Naive thymus-derived CD8-positive, alpha-beta T cell (primary cell): ENCODE measurements around the gene HHIPL1. TPM values are rescaled to one million over a fixed set of nuclear protein-coding genes. Genes with fewer than 3 reads are reported as not detected.

ENCODE experiments used
- ATAC-seq, 2 donors: fragments of 150-1000 bp; cut with Tn5 transposase in 1 of 2; sonication (Bioruptor Pico), chemical (Tn5 transposase) in 1 of 2; 1 replicate in 1 of 2; 2 replicates in 1 of 2; pipeline ENCODE4 v1.10.0; 2021; ENCODE audit warnings: mild to moderate bottlenecking in 2 of 2, moderate library complexity in 2 of 2
- POLR2A ChIA-PET: fragments of 350-600 bp; sonication (Branson Sonifier 250); formaldehyde crosslinking; loops from one replicate; lab custom pipeline; 2021; ENCODE audit warnings: antibody characterized with exemption; lab: Charles Lee
- DNase-seq, 10 donors: peaks; one replicate each; pipeline versions ENCODE4 v3.0.0 to v3.0.0-alpha.2; 2020 to 2022
- H3K27ac Mint-ChIP-seq, 10 donors: one replicate each; pipeline ENCODE4 v1.8.0; 2020 to 2022; ENCODE audit warnings: mild to moderate bottlenecking in 10 of 10, mixed read lengths in 10 of 10, moderate library complexity in 4 of 10, inconsistent platforms in 1 of 10
- H3K27me3 Mint-ChIP-seq, 5 donors: one replicate each; pipeline ENCODE4 v1.8.0; 2021 to 2022; ENCODE audit warnings: mixed read lengths in 5 of 5
- H3K36me3 Mint-ChIP-seq, 3 donors: one replicate each; pipeline ENCODE4 v1.8.0; 2020 to 2022; ENCODE audit warnings: mixed read lengths in 3 of 3, mild to moderate bottlenecking in 2 of 3, inconsistent platforms in 1 of 3
- H3K4me1 Mint-ChIP-seq, 4 donors: one replicate each; pipeline ENCODE4 v1.8.0; 2021 to 2022; ENCODE audit warnings: mixed read lengths in 4 of 4
- H3K4me3 Mint-ChIP-seq, 10 donors: one replicate each; pipeline ENCODE4 v1.8.0; 2020 to 2022; ENCODE audit warnings: mild to moderate bottlenecking in 10 of 10, mixed read lengths in 10 of 10, moderate library complexity in 6 of 10, inconsistent platforms in 1 of 10
- H3K9me3 Mint-ChIP-seq, 9 donors: one replicate each; pipeline ENCODE4 v1.8.0; 2020 to 2022; ENCODE audit warnings: mixed read lengths in 9 of 9, mild to moderate bottlenecking in 3 of 9, inconsistent platforms in 1 of 9, moderate library complexity in 1 of 9
- polyA plus RNA-seq, 3 donors: library from polyadenylated mRNA; unstranded; fragments of 300-500 nt; fragmentation: Illumina TruSeq; gene quantifications; one replicate each; pipeline ENCODE4 v1.2.3, GENCODE V29; 2021
- total RNA-seq, 8 experiments: library from RNA in 2 of 8; stranded (reverse) in 2 of 8; gene quantifications; one replicate each; pipeline ENCODE4 v1.2.3 and lab custom pipeline; 2021 to 2026

The HHIPL1 gene
- under 1 TPM; 0.34 to 0.36 TPM for total RNA-seq
- not detected for polyA plus RNA-seq
- 0 to 1.5 (median 0.23) reads per million in 6 experiments for total RNA-seq (lab: John Stamatoyannopoulos, UW)

DNA sequence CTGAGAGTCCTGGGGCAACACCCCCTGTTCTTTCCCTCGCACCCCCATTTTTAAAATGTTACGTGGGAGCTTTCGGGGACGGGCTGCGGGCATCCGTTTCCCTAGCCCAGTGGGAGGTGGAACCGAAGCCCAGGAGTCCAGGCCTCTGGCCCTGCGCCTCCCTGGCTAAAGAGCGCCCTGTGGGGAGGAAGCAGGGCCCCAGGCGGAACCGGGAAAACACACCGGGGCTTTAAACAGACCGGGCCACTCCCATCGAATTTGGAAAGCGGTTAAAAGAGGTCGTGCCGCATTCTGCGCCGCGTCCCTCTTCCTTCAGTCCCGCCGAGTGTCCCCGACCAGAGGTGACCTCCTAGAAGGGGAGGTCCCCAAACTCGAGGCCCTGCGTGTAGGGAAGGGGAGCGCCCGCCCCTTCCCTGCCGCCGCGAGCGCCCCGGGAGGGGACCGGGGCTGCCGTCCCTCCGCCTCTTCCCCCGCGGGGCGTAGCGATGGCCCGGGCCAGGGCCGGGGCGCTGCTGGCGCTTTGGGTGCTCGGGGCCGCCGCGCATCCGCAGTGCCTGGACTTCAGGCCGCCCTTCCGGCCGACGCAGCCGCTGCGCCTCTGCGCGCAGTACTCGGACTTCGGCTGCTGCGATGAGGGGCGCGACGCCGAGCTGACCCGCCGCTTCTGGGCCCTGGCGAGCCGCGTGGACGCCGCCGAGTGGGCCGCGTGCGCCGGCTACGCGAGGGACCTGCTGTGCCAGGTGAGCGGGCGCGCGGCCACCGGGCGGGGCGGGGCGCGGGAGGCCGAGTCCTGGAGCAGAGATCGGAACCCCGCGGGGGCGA, at the start of gene HHIPL1:
Gene HHIPL1 (plus strand): TSS at position 407 of the 822 bp plus-strand sequence. CDS start 79 bp downstream, at position 486.
- no peaks in the 10 kb centered on the region for H3K36me3 Mint-ChIP-seq
- POLR2A ChIA-PET, result no interaction called here
- DNase-seq (no peak), ATAC-seq (no peak)
- peak within 1 kb of the TSS in 2 of 10 donors; percentile 9 to 54 for H3K27ac Mint-ChIP-seq
- peak within 1 kb of the TSS in 6 of 10 donors; percentile 26 to 69 (median 54) for H3K4me3 Mint-ChIP-seq
- no peaks in the 10 kb centered on the region for H3K9me3 Mint-ChIP-seq
- peaks cover 0 to 5% (median 2%) of the 10 kb centered on the region in 4 donors for H3K4me1 Mint-ChIP-seq
- H3K27me3 Mint-ChIP-seq, result peaks cover 16 to 51% (median 28%) of the 10 kb centered on the region in 5 donors

- H3K4me3 Mint-ChIP-seq, result peak overlapping the region in 6 of 10 donors; percentile 36 to 57 (median 52)
- no peaks in the 10 kb centered on the region for H3K27me3 Mint-ChIP-seq
- DNase-seq (no peak), ATAC-seq (no peak)
- no peaks in the 10 kb centered on the region for H3K9me3 Mint-ChIP-seq
- peaks cover 5 to 40% (median 15%) of the 10 kb centered on the region in 4 donors for H3K4me1 Mint-ChIP-seq
- no peaks in the 10 kb centered on the region for H3K36me3 Mint-ChIP-seq
- H3K27ac Mint-ChIP-seq, result peak overlapping the region in 9 of 10 donors; percentile 44 to 89 (median 78)
- POLR2A ChIA-PET, result interaction anchor here (1.9 kb wide), 1 partner anchor 8 kb away, joined by 7 read pairs; the partner anchor contains the start of gene CCDC85C
These were observed 49.4 kb upstream of the HHIPL1 start for GRCh38 chr14:99595524-99595923.

DNA sequence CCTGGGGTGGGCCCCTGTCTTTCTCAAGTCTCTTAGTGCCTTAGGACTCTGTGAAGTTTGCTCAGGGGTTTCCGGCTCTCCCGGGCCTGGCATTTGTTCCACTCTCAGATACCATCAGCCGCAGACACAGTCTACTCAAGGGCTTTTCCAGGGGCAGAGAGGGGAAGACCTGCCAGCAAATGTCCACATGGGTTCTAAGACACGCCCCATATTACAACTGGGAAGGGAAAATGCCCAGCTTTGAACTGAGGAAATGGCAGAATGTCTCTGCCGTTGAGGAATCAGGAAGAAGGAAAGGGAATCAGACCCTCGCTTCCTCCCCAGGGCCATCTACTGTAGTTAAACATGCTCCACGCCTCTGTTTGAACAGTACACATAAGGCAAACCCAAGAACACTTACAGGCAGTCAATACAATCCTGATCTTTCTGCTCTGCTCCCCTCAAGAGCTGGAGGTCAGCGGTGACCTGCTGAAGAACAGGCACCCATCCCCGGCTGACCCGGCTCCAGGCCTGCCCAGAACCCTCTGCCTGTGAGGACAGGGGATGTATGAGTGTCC, 48.8 kb upstream of the HHIPL1 start:
- Mint-ChIP-seq H3K9me3 (no peaks in the 10 kb centered on the region), H3K4me3 (peak overlapping the region in 1 of 10 donors; percentile 8), H3K27ac (peak overlapping the region in 1 of 10 donors; percentile 43), H3K4me1 (peaks cover 8 to 46% (median 18%) of the 10 kb centered on the region in 4 donors), H3K27me3 (no peaks in the 10 kb centered on the region), H3K36me3 (no peaks in the 10 kb centered on the region)
- ATAC-seq (no peak), DNase-seq (no peak)
- POLR2A ChIA-PET, result interaction anchor here (1.9 kb wide), 1 partner anchor 7 kb away, joined by 7 read pairs; the partner anchor contains the start of gene CCDC85C

- H3K36me3 Mint-ChIP-seq, result no peaks in the 10 kb centered on the region
- POLR2A ChIA-PET, result no interaction called here
- ATAC-seq (no peak), DNase-seq (no peak)
- H3K4me3 Mint-ChIP-seq, result no peak overlapping the region
- no peaks in the 10 kb centered on the region for H3K9me3 Mint-ChIP-seq
- peak overlapping the region in 2 of 10 donors; percentile 27 to 54 for H3K27ac Mint-ChIP-seq
- peaks cover 14 to 52% (median 22%) of the 10 kb centered on the region in 4 donors for H3K4me1 Mint-ChIP-seq
- peaks cover 0 to under 1% (median 0%) of the 10 kb centered on the region in 5 donors for H3K27me3 Mint-ChIP-seq
These were observed 48.2 kb upstream of the HHIPL1 start for GRCh38 chr14:99596772-99597171.

DNA sequence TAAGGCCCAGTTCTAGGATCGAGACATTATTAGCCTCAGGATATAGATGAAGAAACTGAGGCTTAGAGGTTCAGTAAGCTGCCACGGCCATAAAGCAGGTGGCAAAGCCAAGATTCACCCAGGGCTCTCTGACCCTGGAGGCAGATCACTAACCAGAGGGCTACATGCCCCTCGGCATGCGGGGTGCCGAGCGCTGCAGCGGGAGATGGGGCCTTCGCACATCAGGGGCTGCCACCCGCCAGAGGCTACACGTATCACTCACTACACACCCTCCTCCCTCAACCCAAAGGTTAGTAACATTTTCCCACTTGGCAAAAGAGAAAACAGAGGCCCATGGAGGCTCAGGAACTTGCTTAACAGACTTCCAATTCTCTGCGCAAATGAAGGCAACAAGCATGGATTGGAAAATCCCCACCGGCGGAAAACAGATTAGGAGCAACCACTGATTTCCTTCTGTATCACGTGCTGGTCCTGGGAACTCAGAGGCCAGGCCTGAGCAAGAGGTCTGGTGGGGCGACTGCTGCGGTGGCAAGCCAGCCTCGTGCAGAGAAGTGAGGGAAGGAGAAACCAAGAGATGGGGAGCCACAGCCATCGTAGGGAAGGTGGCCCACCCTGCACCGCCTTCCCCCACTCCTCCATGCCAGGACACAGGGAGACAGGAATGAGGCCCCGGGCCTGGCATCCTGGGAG, 46.9 kb upstream of the HHIPL1 start:
- no peak for ATAC-seq
- Mint-ChIP-seq H3K36me3 (no peaks in the 10 kb centered on the region), H3K4me3 (no peak overlapping the region), H3K4me1 (peaks cover 22 to 52% (median 28%) of the 10 kb centered on the region in 4 donors), H3K27me3 (peaks cover 0 to 5% (median 0%) of the 10 kb centered on the region in 5 donors), H3K27ac (peak overlapping the region in 2 of 10 donors; percentile 35 to 54), H3K9me3 (no peaks in the 10 kb centered on the region)
- POLR2A ChIA-PET, result no interaction called here
- no peak for DNase-seq

GRCh38 chr14:99598774-99599173, 46.2 kb upstream of the HHIPL1 start:
- no peak for DNase-seq
- Mint-ChIP-seq H3K27ac (no peak overlapping the region), H3K4me1 (peaks cover 22 to 52% (median 28%) of the 10 kb centered on the region in 4 donors), H3K9me3 (no peaks in the 10 kb centered on the region), H3K4me3 (no peak overlapping the region), H3K36me3 (no peaks in the 10 kb centered on the region), H3K27me3 (peaks cover 0 to 5% (median 0%) of the 10 kb centered on the region in 5 donors)
- POLR2A ChIA-PET, result no interaction called here
- no peak for ATAC-seq

DNA sequence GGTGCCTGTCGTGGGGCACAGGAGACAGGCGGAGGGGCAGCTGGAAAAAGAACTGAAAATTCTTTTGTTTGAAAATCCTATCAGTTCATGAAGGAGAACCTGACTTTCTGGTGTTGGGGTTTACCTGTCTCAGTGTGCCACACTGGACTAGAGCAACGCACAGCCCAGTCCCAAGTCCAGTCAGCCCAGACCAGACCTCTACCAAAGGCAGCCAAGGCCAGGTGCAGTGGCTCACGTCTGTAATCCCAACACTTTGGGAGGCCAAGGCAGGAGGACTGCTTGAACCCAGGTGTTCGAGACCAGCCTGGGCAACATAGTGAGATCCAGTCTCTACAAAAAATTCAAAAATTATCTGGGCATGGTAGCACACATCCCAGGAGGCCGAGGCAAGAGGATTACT, 45.5 kb upstream of the HHIPL1 start:
- Mint-ChIP-seq H3K4me3 (no peak overlapping the region), H3K27ac (no peak overlapping the region), H3K9me3 (no peaks in the 10 kb centered on the region), H3K4me1 (peaks cover 22 to 48% (median 28%) of the 10 kb centered on the region in 4 donors), H3K27me3 (peaks cover 0 to 5% (median 0%) of the 10 kb centered on the region in 5 donors), H3K36me3 (no peaks in the 10 kb centered on the region)
- DNase-seq (no peak), ATAC-seq (no peak)
- POLR2A ChIA-PET, result no interaction called here

DNA sequence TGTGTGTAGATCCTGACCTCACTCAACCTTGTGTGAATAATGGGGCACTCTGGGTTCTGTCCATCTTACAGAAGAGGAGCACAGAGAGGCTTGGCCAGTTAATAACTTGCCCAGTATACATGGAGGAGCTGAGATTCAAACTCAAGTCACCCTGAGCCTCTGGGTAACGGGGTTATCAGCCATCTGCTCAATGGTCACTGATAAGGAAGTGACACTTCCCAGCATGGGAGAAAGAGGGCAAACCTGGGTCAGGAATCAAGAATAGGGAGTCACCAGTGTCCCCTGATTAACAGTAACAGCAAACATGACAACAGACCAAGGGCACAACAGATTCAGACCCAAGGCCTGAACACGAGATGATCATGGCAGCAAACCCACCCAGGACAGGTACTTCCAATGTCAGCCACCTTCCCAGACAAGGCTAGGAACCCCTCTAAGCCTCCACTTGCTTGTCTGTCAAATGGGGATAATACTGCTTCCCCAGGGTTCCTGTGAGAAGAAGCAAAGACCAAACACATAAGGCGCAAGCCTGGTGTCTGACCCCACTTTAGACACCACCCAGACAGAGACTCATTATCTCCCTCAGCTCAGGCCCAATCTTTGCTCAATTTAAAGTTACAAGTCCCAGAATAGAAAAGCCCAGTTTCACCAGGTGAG, 44.6 kb upstream of the HHIPL1 start:
- peaks cover 20 to 41% (median 24%) of the 10 kb centered on the region in 4 donors for H3K4me1 Mint-ChIP-seq
- DNase-seq, result no peak
- POLR2A ChIA-PET, result no interaction called here
- ATAC-seq, result no peak
- peaks cover 0 to 5% (median 0%) of the 10 kb centered on the region in 5 donors for H3K27me3 Mint-ChIP-seq
- no peaks in the 10 kb centered on the region for H3K9me3 Mint-ChIP-seq
- H3K4me3 Mint-ChIP-seq, result peak overlapping the region in 2 of 10 donors; percentile 9 to 18
- no peaks in the 10 kb centered on the region for H3K36me3 Mint-ChIP-seq
- H3K27ac Mint-ChIP-seq, result peak overlapping the region in 2 of 10 donors; percentile 1 to 52

GRCh38 chr14:99601361-99601831, 43.5 kb upstream of the HHIPL1 start:
- ATAC-seq (no peak), DNase-seq (no peak)
- Mint-ChIP-seq H3K4me1 (peaks cover 23 to 45% (median 30%) of the 10 kb centered on the region in 4 donors), H3K27ac (peak overlapping the region in 3 of 10 donors; percentile 43 to 68 (median 56)), H3K9me3 (no peaks in the 10 kb centered on the region), H3K4me3 (peak overlapping the region in 9 of 10 donors; percentile 28 to 79 (median 70)), H3K27me3 (peaks cover 0 to 5% (median 0%) of the 10 kb centered on the region in 5 donors), H3K36me3 (no peaks in the 10 kb centered on the region)
- POLR2A ChIA-PET, result no interaction called here

DNA sequence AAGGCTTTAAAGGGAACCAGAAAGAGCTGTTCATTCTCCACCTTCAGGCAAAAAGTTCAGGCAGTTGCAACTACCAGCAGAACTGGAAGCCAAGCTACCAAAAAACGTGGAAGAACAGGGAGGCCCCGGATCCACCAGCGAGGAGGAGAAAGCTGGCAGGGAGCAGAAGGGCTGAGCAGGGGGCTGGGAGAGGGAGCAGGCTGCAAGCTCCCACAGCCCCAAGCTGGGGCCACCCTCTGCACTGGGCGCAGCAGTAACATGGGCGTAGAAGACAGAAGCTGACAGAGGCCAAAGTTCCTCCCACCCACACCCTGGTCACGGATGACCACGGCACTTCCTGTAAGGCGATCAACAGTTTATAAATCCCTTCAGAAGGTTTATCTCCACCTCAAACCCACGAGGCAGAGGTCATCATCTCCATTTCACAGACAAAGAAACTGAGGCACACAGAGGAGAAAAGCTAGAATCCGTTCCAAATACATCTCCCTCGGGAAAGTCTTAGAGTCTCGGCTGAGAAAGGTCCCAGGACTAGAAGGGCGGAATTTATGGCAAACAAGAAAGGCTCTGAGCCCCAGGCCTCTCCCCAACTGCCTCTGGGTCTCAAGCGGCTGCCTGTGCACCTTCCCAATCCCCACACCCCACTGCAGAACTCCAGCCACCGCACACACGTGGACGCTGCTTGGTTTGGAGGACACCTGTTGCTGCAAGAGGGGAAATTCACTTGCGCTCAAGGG, 42.7 kb upstream of the HHIPL1 start:
- POLR2A ChIA-PET, result interaction anchor here (1.1 to 1.7 kb wide), 2 partner anchors 7 to 121 kb away, joined by 3 to 7 read pairs; partner anchors contain the start of genes CCNK and SETD3
- H3K27me3 Mint-ChIP-seq, result peaks cover 0 to 5% (median 0%) of the 10 kb centered on the region in 5 donors
- H3K36me3 Mint-ChIP-seq, result no peaks in the 10 kb centered on the region
- DNase-seq (peak in 1 of 10 donors; percentile 12), ATAC-seq (no peak)
- peaks cover 23 to 45% (median 31%) of the 10 kb centered on the region in 4 donors for H3K4me1 Mint-ChIP-seq
- H3K27ac Mint-ChIP-seq, result peak overlapping the region in 6 of 10 donors; percentile 31 to 79 (median 62)
- H3K9me3 Mint-ChIP-seq, result no peaks in the 10 kb centered on the region
- peak overlapping the region; percentile 56 to 79 (median 74) for H3K4me3 Mint-ChIP-seq

GRCh38 chr14:99602788-99603415, 42.0 kb upstream of the HHIPL1 start:
- Mint-ChIP-seq H3K27ac (peak overlapping the region in 4 of 10 donors; percentile 60 to 79 (median 70)), H3K4me1 (peaks cover 22 to 39% (median 31%) of the 10 kb centered on the region in 4 donors), H3K27me3 (peaks cover 0 to 5% (median 0%) of the 10 kb centered on the region in 5 donors), H3K9me3 (no peaks in the 10 kb centered on the region), H3K4me3 (peak overlapping the region; percentile 56 to 79 (median 72)), H3K36me3 (no peaks in the 10 kb centered on the region)
- POLR2A ChIA-PET, result interaction anchor here (1.1 to 3.6 kb wide), 5 partner anchors 8 to 462 kb away, joined by 3 to 27 read pairs (median 7); partner anchors contain the start of genes CCNK, EVL and SETD3
- ATAC-seq (no peak), DNase-seq (peak in 2 of 10 donors; percentile 6 to 7)
